M059J (cell line): ENCODE results near the gene IRS4. TPM values are rescaled to one million over a fixed set of nuclear protein-coding genes. Genes with fewer than 3 reads are reported as not detected.

ENCODE experiments used
- DNase-seq: peaks from one replicate; pipeline ENCODE4 v3.0.0-alpha.2; 2012; ENCODE audit warnings: low read depth
- total RNA-seq: library from RNA; depleted of rRNA; stranded (reverse); fragments of >200 nt; shearing (Covaris generic); gene quantifications from 2 replicates; pipeline ENCODE4 v1.2.3, GENCODE V29; 2014; rRNA removed

Gene IRS4
- not detected in 2 replicates for total RNA-seq

GRCh38 chrX:108736509-108737479 is at the start of gene IRS4:
TSS of gene IRS4 (minus strand) at chrX:108736563.
- DNase-seq, result peak; percentile 10

- DNase-seq, result no peak
Observed at GRCh38 chrX:108772549-108772948, 36.2 kb upstream of the IRS4 start.

GRCh38 chrX:108763559-108763958 is 27.2 kb upstream of the IRS4 start:
- no peak for DNase-seq

GRCh38 chrX:108740299-108740774 is 4.0 kb upstream of the IRS4 start:
- no peak for DNase-seq

GRCh38 chrX:108737754-108738153 is 1.4 kb upstream of the IRS4 start:
- DNase-seq, result no peak

- DNase-seq, result no peak
Observed at GRCh38 chrX:108735679-108736508, 469 bp downstream of the IRS4 start.

- DNase-seq, result no peak
Observed at GRCh38 chrX:108735091-108735678, 1.2 kb downstream of the IRS4 start.

- no peak for DNase-seq
Observed at GRCh38 chrX:108734426-108734825, 1.9 kb downstream of the IRS4 start.

- DNase-seq, result no peak
Observed at GRCh38 chrX:108732630-108733321, 3.6 kb downstream of the IRS4 start.

GRCh38 chrX:108731153-108731552 is 5.2 kb downstream of the IRS4 start:
- DNase-seq, result no peak

GRCh38 chrX:108726748-108727147 is 9.6 kb downstream of the IRS4 start:
- no peak for DNase-seq

GRCh38 chrX:108722561-108722960 is 13.8 kb downstream of the IRS4 start:
- no peak for DNase-seq

- no peak for DNase-seq
Observed at GRCh38 chrX:108712886-108713285, 23.5 kb downstream of the IRS4 start.

GRCh38 chrX:108704839-108705238 is 31.5 kb downstream of the IRS4 start:
- no peak for DNase-seq

- no peak for DNase-seq
Observed at GRCh38 chrX:108702530-108702929, 33.8 kb downstream of the IRS4 start.

GRCh38 chrX:108701633-108702032 is 34.7 kb downstream of the IRS4 start:
- DNase-seq, result no peak

GRCh38 chrX:108699368-108699767 is 37.0 kb downstream of the IRS4 start:
- peak; percentile 13 for DNase-seq

GRCh38 chrX:108696690-108697089 is 39.7 kb downstream of the IRS4 start:
- no peak for DNase-seq
